Limb (tissue), 2 donors: ENCODE measurements around the gene KCNMA1.
A peak's percentile ranks its signal among the peaks of the same experiment; 100 is the strongest.

Experiments used
- DNase-seq, 2 donors: peaks; one replicate each; pipeline ENCODE4 v3.0.0-alpha.2; 2016; ENCODE audit errors: extremely low spot score in 2 of 2

KCNMA1 gene

DNA sequence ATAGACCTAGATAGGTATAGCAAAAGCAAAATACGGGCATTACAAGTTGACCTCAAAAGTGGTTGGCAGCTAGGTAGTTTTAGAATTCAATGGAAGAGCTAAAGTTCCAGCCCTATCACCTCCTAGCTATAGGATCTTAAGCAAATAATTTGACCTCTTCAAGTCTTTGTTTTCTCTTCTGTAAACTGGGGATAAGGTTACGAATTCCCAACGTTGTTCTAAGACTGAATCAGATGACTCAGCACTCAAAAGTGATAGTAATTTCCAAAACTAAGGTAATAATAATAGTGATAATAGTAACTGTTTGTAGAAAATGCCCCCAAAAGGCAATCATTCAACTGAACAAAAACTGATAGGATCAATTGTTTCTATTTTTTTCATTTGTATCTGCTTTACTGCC, 445.2 kb downstream of the KCNMA1 start:
- no peak for DNase-seq

DNA sequence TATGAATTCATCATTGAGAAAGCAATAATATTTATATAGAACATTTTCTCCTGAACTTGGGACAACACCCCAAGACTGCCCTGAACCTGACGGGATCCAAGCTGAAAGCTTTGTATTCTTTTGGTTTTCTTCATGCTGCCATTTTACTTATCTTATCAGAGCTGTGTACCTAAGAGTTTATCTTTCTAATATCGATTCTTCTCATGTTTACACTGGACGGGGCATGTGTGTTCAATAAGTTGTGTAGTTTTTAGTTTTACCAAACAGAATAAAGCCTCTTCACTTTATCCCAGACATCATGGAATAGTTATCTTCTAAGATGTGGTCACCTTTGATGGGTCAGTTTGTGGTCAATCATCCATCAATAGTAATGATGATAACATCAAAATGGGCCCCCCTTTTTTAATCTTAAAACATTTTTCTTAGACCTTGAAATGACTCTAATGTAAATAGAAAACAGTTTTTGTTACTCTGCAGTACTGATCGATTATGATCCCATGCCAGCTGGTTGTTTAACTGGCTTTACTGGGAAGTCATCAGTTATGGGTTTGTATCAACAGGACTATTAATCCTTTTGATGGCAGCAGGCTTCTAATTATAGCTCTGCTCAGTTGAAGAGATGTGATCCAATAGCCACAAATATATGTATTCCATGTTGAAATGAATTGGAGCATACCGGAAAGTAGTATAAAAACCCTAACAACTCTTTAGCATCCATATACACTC, 446.1 kb downstream of the KCNMA1 start:
- DNase-seq, result no peak

DNA sequence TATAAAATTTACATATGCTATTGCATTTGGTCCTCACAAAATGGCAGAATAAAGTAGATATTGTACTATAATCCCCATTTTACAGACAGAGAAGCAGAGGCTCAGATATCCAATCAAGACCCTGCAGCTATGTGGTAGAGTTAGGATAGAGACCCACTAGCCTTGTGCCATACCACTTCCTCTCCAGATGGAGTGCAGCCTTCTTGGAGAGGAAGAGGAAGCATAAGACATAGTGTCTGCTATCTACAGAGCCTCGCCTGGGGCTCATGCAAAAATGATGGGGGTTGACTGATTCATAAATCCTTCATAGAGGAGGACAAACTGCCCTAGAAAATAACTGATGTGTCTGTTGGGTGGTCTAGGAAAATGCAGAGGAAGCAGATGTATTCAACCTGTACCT, 447.3 kb downstream of the KCNMA1 start:
- DNase-seq, result no peak

DNA sequence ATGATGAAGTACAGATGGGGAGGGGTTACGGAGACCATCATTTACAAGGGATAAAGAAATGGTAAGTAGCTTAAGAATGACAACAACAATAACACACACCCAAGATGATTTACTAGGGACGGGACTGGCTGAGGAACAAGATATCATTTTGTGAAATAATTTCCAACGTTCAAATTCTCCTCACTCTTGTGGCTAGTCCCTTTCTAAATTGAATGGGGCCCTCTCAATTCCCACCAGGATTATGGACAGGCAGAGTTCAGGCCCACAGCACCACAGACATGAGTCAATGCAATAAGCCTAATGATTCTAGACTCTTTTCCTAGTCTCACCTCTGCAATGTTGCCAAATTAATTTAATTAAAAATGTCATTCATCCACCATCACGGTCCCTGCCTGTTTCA, 448.1 kb downstream of the KCNMA1 start:
- DNase-seq, result no peak

DNA sequence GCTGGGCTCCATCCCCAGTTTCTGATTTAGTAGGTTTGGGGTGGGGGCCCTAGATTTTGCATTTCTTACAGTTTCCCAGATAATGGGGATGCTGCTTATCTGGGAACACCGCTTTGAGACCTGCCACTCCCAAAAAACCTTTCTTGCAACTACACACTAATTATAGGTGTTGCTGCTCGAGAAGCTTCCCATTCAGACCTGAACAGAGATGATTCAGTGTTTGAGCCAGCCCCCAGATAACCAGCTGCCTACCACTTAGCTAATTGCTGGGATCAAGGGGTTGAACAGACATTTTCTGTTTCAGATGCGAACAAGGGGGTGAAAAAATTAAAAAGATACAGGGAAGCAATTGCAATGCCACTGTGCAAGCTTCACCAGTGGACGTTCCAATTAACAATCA, 448.5 kb downstream of the KCNMA1 start:
- DNase-seq, result no peak

DNA sequence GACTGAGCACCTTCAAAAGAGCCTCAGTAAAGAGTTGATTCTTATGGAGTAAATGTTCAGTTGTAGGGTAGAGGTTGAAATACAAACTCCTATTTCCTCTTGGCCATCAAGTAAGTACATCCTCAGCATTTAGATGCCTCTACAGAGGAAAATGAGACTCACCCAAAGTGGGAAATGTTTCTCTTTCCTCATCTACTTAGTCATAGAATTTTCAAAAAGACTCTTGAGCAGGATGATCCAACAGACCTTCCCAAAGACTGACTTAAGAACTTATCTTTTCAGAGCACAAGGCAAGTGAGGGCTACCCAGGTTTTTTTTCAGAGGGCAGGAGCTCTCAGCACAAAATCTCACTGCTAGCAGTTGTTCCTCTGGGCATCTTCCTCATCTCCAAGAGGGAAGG, 449.1 kb downstream of the KCNMA1 start:
- DNase-seq, result no peak

DNA sequence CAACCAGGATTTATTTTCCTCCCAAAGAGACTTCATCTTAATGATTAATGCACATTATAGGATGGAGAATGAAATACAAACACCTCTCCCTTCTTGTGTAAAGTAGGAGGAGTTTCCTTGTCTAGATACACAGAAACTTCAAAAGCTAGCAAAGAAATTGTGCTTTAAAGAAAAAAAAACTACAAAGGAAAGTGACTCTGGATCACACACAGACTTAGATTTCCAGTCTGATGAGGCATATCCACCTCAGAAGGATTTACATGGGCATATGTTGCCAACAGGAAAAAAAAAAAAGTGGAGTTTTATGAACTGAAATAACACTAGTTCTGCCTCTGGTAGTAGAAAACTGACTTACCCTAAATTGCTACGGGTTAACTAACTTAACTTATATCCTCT, 449.6 kb downstream of the KCNMA1 start:
- no peak for DNase-seq

DNA sequence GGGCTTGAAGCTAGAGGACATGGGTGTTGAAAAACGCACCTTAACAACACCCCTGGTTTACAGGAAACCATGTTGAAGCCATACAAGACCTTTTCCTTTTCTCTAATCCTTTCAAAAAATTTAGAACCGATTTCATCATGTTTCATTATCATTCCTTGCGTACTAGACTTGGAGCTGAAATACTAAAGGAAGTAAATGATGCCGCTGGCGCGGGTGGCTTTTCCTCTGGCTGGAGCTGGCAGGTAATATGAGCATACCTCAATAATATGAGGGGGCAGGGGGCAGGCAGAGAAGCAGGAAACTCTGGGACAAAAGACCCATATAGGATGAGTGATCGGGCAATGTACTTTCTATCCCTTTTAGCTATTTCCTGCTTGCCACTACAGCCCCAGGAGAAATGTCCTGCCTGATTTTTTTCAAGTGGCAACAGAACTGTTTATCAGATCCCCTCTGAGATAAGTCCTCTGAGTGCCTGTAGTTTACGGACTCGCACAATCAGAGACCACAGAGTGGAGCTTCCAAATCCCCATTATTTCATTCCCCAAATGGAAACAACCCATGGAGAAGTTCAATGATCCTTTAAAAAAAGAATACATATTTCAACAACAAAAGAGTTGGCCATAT, 450.1 kb downstream of the KCNMA1 start:
- DNase-seq, result no peak

DNA sequence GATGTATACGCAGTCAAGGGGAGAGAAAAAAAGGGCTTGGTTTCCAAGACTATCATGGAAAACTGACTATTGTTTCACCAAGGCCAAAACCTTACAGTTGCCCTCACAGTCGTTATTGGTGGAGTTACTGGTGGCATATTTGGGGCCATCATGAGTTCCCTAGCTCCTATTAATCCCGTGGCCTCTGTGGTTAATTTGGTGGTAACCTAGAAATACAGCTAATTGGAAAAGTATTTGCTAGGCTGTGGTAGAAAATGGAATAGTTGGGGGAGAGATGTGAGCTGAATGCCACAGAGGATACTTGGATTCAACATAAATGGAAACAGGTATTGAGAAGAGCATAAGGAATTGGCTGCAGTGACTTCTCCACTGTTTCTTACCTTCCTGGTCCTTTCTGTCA, 450.7 kb downstream of the KCNMA1 start:
- no peak for DNase-seq

DNA sequence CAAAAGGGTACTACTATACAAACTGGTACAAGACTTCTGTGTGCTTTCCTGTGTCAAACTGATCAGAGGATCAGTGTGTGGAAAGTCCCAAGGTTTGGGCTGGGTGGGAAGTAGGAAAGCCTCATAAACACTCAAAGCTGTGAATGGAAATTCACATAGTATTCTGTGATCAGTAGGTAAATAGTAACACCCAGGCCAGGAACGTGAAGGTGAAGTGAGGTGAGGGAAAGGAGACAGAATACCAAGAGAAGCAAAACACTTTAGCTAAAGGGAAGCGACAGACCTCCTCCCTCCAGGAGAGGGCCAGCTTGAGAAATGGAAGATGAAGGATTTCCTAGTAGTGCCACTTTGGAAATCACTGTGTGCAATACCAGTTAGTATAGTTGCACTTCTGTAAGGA, 451.9 kb downstream of the KCNMA1 start:
- DNase-seq, result no peak

DNA sequence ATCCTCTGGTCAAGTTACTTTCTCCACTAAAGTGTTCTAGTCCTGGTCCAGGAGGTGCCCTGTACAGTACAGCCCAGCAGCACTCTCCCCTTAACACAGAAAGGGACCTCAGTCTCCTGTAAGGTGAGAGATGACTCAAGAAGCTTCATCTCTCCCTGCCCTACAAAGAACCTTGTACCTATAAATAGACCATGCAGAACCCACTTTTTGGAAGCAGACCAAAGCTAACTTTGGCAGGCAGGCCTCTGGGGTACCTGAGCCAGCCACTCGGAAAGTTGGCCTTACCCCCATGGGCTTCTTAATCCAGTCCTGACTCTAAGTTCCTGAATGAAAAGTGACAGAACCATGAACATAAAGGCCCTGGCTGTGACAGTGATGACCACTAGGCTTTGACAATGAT, 454.8 kb downstream of the KCNMA1 start:
- no peak for DNase-seq

DNA sequence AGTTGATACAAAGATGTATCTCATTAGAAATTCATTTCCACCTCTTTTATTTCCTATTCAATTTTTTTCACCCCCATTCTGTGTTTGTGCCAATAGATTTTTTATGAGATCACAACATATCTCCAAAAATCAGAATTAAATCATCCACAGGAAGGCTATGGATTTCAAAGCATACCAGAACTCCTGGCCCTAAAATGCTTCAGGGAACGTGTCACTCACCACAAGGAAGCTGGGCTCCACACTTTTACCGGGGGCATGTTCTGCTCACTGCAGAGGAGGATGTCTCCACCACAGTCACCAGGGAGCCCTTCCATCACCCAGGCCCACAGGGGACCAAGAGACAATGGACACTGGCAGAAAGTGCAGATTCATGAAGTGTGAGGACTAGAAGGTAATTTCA, 456.8 kb downstream of the KCNMA1 start:
- DNase-seq, result no peak

DNA sequence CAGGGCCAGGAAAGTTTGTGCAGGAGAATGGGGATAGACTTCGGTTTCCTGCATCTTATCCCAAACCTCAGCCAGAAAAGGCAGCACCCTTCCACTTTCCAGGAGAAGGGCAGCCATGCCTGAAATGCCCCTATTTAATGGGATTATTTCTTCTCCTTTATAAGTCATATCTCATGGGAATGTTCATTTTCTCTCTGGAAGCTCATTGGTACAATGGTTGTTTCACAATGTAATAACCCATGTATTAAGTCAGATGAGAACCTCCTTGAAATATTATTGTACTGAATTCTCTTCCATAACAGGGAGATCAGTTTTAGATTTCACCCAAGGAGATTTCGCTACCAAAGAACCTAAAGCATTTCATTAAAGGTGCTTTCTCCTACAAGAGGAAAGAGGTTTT, 457.5 kb downstream of the KCNMA1 start:
- no peak for DNase-seq

DNA sequence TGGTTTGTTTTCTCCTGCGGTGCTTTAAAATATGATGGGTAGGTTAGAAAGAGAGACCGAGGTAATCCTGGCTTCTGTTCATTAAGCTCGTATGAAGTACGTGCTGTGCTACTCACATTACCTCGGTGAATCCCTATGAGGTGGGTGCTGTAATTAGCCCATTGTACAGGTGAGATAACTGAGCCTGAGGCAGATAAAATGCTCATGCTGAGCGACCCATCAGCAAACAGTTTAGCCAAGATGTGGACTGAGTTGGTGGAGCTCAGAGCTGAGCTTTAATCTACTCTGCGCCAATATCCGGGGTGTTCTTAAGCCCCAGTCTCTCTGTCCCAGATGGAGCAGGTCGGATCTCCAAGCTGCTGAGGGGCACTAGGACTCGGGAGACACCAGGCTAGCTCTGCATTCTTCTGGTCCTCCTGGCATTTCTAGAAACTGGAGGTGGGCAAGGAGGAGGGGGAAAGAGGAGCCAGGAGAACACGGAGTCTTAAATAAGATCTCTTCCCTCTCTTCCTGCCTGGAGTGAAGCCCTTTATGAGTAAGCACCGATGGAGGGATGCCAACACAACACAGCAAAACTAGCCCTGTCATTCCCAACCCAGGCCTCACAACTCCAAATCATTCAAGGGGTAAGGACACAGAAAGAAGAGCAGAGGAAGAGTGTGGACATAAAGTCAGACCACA, 458.5 kb downstream of the KCNMA1 start:
- no peak for DNase-seq

DNA sequence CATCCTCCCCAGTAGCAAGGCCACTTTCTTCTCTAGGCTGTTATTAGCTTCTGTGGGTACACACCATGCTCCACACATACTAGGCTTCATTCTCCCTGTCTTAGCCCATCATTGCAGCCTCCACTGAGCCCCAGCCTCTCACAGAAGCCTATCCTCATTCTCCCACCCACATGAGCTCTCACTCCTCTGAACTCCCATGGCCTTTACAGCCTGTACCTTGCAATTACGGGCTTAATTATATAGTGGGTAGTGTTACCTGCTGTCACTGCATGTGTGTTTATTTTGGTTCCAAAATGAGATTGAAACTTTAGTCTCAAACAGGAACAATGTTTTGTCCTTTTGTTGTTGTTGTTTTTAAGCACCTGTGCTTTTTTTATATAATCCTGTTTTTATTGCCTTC, 460.0 kb downstream of the KCNMA1 start:
- DNase-seq, result no peak

DNA sequence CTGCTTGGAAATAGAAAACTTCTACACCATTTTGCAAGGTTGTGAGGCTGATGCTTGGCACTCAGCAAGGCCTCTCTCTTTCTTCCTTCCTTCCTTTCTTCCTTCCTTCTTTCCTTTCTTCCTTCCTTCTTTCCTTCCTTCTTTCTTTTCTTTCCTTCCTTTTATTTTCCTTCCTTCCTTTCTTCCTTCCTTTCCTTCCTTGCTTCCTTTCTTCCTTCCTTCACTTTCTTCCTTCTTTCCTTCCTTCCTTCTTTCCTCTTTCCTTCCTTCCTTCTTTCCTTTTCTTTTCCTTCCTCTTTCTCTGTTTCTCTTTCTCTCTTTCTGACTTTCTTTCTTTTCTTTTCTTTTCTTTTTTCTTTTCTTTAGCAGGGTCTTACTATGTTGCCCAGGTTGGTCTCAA, 460.4 kb downstream of the KCNMA1 start:
- DNase-seq, result no peak

DNA sequence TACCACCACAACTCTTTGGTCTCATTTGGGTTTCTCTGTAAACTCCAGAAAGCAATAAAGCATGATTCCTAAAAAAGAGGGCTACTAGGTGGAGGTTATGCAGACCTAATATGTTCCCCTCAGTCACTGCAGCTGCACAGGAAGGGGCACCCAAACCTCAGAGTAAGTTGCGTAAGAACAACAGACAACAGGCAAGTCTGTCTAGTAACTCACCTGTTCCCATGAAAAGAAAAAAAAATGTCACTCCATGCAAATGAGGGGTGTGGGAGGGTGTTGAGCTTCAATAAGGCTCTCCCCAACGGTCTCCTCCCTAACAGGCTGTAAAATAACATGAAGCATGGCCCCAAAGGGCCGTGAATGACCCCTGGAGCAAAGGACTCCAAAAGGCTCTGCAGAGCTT, 461.4 kb downstream of the KCNMA1 start:
- DNase-seq, result no peak

DNA sequence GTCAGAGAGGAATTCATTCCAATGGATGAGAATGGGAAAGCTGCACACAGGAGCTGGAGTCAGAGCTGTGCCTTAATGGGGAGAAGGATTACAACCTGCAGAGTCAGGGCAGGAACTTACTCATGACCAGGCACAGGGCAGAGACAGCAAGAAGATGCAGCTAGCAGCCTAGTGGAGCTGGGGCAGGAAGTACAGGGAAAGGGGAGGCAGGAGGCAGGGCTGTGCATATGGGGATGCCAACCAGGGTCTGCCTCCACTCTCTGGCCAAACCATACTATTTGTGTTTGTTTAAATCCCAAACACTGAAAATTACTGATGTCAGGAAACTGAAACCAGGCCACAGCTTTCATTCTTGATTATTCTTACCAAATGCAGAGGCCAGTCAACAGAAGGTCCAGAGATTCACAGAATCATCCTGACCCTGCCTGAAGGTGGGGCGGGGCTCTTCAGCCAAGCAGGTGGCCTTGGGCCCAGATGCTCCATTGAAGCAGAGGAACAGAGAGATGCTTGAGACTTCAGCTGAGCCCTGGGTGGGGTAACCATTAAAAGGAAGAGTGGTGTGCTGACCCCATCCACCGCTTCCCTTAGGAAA, 461.9 kb downstream of the KCNMA1 start:
- no peak for DNase-seq

DNA sequence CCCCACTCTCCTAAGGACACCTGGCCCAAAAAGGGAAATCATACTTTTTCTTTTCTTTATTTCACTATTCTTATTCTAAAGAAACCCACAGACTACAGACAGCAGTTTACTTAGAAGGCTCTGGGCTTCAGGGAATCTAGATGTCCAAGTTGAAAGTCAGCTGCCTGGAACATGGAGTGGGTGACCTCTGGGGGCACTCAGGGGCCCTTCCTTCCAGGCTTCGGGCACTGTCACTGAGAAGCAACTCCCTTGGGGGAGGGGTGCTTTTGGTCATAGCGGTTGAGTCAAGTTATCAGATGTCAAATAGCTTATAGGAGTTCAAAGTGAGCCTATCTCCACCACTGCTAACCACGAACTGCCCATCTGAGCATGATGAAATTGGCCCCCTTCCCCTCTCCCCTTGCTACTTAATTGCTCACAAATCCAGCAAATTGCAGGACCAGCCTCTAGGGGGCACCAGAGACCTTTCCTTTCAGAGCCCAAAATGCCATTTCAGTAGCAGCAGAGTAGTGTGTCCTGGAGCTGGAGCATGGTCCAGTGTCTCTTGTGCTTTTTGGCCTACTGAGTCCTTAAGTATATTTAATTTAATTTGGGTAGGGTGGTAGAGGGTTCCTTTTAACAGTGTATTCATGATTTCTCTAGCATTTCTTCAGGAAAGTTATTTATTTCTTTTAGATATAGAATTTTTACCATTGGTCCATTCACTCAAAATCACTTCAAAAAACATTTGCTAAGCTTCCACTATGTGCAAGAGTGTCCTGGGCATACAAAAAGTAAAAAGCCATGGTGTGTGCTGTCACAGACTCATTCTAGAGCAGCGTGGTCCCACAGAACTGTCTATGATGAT, 463.8 kb downstream of the KCNMA1 start:
- DNase-seq, result peak; percentile 82 to 87

DNA sequence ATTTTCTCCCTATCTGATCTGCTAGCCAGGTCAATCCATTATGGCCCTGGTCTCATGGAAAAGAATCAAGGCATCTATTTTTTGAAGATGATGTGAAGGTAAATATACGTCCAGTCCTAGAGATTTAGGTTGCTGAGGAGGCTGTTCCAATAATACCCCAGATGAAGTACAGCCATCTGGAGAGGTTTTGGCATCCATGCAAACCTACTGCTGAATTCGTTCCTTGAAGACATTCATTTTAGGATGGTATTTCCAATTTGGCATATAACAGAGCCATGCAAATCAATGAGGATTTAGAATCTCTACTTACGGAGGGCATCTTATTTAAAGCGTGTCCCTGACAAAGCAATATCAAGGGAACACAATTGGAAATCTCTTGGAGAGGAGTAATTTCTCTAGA, 465.5 kb downstream of the KCNMA1 start:
- no peak for DNase-seq

DNA sequence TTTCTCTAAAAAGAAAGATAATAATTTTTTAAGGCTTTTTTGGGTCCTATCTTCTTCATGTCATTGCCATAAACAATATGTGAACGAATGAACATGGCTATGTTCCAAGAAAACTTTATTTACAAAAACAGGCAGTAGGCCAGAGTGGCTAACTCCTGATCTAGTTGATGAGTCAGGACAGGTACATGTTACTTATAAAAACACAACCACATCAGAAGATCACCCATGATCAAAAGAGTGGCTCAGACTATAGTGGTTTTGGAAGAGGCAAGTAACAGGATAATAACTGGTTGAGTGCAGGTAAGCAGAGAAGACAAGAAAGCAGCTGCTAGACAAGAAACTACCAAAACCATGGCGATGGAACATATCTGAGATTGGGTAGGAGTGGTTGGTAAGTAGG, 468.7 kb downstream of the KCNMA1 start:
- DNase-seq, result no peak

DNA sequence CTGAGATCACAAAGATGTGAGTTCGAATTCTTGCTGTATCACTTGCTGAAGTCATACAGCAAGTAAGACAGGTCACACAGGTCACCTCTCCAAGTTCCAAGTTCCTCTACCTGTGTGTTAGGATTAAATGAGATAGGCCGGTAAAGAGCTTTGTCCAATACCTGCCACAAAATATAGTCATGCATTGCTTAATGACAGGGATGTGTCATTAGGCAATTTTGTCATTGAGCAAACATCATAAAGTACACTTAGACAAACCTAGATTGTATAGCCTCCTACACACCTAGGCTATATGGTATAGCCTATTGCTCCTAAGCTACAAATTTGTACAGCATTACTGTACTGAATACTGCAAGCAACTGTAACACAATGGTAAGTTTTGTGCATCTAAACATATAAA, 469.4 kb downstream of the KCNMA1 start:
- no peak for DNase-seq
